ENCODE measurements around the gene PADI2.

The PADI2 gene

DNA sequence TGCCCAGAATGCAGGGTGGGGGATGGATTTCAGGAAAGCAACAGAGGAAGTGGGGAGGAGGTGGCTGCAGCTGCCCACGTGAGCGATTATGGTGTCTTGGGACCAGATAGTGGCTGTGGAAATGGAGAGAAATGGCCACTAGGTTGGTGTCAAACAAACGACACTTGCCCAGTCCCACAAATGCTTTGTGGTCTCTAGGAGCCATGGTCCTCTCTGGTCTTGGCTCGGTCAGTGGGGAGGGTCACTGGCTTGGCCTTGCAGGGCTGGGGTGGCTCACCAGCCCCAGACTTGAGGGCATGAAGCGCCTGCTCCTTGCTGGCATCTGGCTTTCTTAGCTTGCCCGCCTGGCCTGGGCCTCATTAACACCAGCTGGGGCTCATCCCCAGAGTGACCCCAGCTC lies 7.2 kb downstream of the PADI2 start:
- Histone ChIP-seq H3K27ac (ENCODE audit: low read depth, low read length) (no peak overlapping the region), H3K4me3 (ENCODE audit: low read length) (no peak overlapping the region), H3K27me3 (ENCODE audit: insufficient read depth, low read length) (peaks cover 7% of the 10 kb centered on the region), H3K9ac (ENCODE audit: low read depth, low read length) (no peak overlapping the region), H3K9me3 (ENCODE audit: insufficient read depth, low read depth, low read length) (no peaks in the 10 kb centered on the region), H3K36me3 (ENCODE audit: insufficient read depth, low read length) (no peaks in the 10 kb centered on the region), H3K4me1 (ENCODE audit: insufficient read depth, low read length) (no peaks in the 10 kb centered on the region)
- WGBS = 88% methylated on average over 6 of the region's 6 CpGs

DNA sequence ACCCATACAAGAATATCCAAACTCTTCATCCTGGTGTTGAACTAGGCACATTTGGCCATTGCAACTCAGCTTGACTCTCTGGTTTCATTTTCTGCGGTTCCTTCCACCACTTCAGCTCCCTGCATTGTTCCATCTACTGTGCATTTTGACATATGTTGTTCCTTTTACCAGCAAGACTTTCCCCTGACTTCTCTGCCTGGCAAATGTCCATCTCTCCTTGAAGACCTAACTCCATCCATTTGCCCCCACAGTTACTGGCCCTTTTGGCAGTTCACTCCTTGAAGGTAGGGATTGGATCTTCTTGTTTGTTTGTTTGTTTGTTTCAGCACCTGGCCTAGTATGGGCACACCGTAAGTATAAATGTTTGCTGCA lies 8.7 kb downstream of the PADI2 start:
- Histone ChIP-seq H3K9me3 (ENCODE audit: insufficient read depth, low read depth, low read length) (no peaks in the 10 kb centered on the region), H3K4me1 (ENCODE audit: insufficient read depth, low read length) (no peaks in the 10 kb centered on the region), H3K27me3 (ENCODE audit: insufficient read depth, low read length) (no peaks in the 10 kb centered on the region), H3K9ac (ENCODE audit: low read depth, low read length) (no peak overlapping the region), H3K27ac (ENCODE audit: low read depth, low read length) (no peak overlapping the region), H3K36me3 (ENCODE audit: insufficient read depth, low read length) (no peaks in the 10 kb centered on the region), H3K4me3 (ENCODE audit: low read length) (no peak overlapping the region)
- 81% methylated on average over 2 of the region's 2 CpGs for WGBS

DNA sequence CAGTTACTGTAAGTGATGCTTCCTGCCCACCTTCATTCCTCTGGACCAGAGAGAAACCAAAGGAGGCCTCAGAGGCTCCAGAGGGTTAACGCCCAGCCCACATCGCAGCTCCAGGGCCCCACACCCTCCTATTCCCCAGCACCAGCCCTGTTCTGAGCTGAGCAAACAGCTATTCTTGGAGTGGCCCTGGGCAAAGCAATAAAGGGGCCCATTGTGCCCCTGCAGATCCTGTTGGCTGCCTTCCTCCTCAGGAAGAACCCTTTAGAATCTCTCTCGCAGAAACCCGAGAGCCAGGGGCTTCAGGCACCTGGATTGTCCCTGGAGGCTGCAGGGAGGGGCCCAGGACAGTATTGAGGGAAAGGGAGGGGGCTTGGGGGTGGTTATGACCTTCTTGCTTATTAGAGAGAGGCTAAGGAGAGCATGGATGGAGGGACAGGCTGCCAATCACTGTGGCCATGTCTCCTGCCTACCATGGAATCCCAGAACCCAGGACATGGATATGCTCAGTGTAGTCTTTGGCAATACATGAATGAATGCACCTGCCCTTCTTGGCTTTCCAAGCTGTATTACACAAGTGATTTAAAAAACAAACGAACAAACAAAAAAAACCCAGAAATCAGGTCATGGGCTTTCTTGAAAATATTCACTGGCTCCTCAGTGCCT lies 9.2 kb downstream of the PADI2 start:
- no peaks in the 10 kb centered on the region for H3K4me1 ChIP-seq (ENCODE audit: insufficient read depth, low read length)
- no peak overlapping the region for H3K9ac ChIP-seq (ENCODE audit: low read depth, low read length)
- H3K4me3 ChIP-seq (ENCODE audit: low read length) = no peak overlapping the region
- no peaks in the 10 kb centered on the region for H3K27me3 ChIP-seq (ENCODE audit: insufficient read depth, low read length)
- no peaks in the 10 kb centered on the region for H3K36me3 ChIP-seq (ENCODE audit: insufficient read depth, low read length)
- H3K9me3 ChIP-seq (ENCODE audit: insufficient read depth, low read depth, low read length) = no peaks in the 10 kb centered on the region
- WGBS = 83% methylated on average over 5 of the region's 5 CpGs
- no peak overlapping the region for H3K27ac ChIP-seq (ENCODE audit: low read depth, low read length)

DNA sequence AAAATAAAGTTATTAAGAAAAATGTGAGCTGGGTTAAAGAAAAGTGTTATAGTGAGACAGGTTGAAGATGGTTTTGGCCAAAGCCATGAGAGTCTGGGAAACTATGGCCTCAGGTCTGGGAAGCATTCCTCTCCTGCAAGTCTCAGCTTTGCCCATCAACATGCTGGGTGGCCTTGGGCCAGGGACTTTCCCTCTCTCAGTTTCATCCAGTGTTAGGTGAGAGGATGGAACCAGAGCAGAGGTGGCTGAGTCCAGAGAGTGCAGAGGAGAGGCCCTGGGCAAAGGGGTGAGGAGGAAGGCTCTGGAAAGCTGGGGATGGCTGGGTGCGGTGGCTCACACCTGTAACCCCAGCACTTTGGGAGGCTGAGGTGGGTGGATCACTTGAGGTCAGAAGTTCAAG lies 10.5 kb downstream of the PADI2 start:
- Histone ChIP-seq H3K4me1 (ENCODE audit: insufficient read depth, low read length) (no peaks in the 10 kb centered on the region), H3K27ac (ENCODE audit: low read depth, low read length) (no peak overlapping the region), H3K9ac (ENCODE audit: low read depth, low read length) (no peak overlapping the region), H3K27me3 (ENCODE audit: insufficient read depth, low read length) (no peaks in the 10 kb centered on the region), H3K36me3 (ENCODE audit: insufficient read depth, low read length) (no peaks in the 10 kb centered on the region), H3K9me3 (ENCODE audit: insufficient read depth, low read depth, low read length) (no peaks in the 10 kb centered on the region), H3K4me3 (ENCODE audit: low read length) (no peak overlapping the region)
- 100% methylated on average over 1 of the region's 1 CpG for WGBS

DNA sequence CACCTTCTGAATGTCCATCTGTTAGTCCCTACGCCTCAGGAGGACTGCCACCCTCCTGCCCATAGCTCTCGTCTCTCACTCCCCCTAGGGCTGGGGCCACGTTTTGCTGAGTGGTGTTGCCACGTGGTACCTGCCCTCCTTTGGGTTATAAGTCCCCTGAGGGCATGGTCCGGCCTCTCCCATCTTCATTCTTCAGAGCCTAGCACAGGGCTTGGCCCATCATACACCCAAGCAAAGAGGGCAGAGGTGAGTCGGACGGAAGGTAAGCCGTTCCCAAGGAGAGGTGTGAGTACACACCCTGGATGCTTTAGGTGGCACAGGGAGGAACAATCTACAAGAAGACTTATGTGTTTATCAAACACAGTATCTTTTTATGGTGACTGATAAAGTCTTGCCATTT lies 10.9 kb downstream of the PADI2 start:
- Histone ChIP-seq H3K9ac (ENCODE audit: low read depth, low read length) (no peak overlapping the region), H3K4me3 (ENCODE audit: low read length) (no peak overlapping the region), H3K27me3 (ENCODE audit: insufficient read depth, low read length) (no peaks in the 10 kb centered on the region), H3K4me1 (ENCODE audit: insufficient read depth, low read length) (no peaks in the 10 kb centered on the region), H3K36me3 (ENCODE audit: insufficient read depth, low read length) (no peaks in the 10 kb centered on the region), H3K9me3 (ENCODE audit: insufficient read depth, low read depth, low read length) (no peaks in the 10 kb centered on the region), H3K27ac (ENCODE audit: low read depth, low read length) (no peak overlapping the region)
- 80% methylated on average over 8 of the region's 8 CpGs for WGBS

DNA sequence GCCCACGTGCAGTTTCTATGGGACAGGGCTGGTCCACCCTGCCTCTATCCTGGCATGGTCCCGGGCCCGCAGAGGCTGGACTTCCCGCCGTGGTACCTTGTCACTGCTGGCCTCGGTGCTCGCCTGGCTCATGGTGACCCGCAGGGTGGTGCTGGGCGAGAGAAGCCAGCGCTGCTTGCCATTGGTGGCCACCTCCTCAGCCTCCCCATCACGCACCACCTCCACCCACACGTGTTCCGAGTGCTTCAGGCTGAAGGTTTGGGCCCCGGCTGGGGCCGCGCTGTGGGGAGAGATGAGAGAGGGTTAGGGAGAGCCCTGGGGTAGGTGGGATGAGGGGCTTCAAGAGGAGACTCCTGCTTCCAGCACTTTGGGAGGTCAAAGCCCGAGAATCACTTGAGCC lies 14.5 kb downstream of the PADI2 start:
- H3K9me3 ChIP-seq (ENCODE audit: insufficient read depth, low read depth, low read length) = no peaks in the 10 kb centered on the region
- no peak overlapping the region for H3K4me3 ChIP-seq (ENCODE audit: low read length)
- H3K27me3 ChIP-seq (ENCODE audit: insufficient read depth, low read length) = no peaks in the 10 kb centered on the region
- no peaks in the 10 kb centered on the region for H3K36me3 ChIP-seq (ENCODE audit: insufficient read depth, low read length)
- H3K9ac ChIP-seq (ENCODE audit: low read depth, low read length) = no peak overlapping the region
- no peaks in the 10 kb centered on the region for H3K4me1 ChIP-seq (ENCODE audit: insufficient read depth, low read length)
- H3K27ac ChIP-seq (ENCODE audit: low read depth, low read length) = no peak overlapping the region
- 93% methylated on average over 17 of the region's 17 CpGs for WGBS

DNA sequence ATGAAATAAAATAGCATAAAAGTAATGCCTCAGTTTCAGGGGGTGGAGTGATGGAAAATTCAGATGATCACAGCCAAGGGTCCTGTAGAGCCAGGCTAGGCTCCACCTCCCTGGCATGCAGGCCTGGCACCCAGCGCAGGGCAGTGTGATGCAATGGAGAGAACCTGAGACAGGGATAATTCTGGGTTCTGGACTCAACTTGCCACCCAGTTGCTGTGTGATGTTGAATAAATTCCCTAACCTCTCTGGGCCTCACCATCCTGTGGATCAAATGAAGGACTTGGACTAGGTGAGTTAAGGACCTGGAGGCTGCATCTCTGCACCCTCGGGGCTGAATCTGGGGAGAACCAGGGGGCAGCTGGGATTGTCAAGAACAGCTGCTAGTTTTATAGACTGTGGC lies 17.0 kb downstream of the PADI2 start:
- Histone ChIP-seq H3K4me3 (ENCODE audit: low read length) (no peak overlapping the region), H3K27me3 (ENCODE audit: insufficient read depth, low read length) (no peaks in the 10 kb centered on the region), H3K27ac (ENCODE audit: low read depth, low read length) (no peak overlapping the region), H3K9ac (ENCODE audit: low read depth, low read length) (no peak overlapping the region), H3K9me3 (ENCODE audit: insufficient read depth, low read depth, low read length) (no peaks in the 10 kb centered on the region), H3K36me3 (ENCODE audit: insufficient read depth, low read length) (no peaks in the 10 kb centered on the region), H3K4me1 (ENCODE audit: insufficient read depth, low read length) (0 out of 2 replicates have a peak, but pooled peaks cover 7% of the 10 kb centered on the region)
- WGBS = 82% methylated on average over 2 of the region's 2 CpGs

DNA sequence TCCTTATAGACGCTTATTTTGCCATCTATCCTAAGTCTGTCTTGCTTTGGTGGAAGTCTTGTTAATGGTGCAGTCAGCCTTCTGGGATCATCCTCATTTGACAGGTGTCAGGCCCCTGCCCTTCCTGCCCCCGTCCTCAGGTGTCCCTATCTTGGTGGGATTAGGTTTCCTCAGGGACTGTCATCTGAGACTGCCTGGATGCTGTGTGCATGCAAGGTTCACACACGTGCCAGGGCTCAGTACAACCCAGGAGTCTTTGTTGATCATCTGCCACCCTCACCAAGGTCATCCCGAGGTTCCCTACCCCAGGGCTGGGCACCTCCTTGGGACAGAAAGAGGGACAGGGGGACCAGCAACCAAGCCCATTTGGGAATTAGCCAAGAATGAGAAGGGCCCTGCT lies 18.0 kb downstream of the PADI2 start:
- no peaks in the 10 kb centered on the region for H3K9me3 ChIP-seq (ENCODE audit: insufficient read depth, low read depth, low read length)
- H3K9ac ChIP-seq (ENCODE audit: low read depth, low read length) = no peak overlapping the region
- 0 out of 2 replicates have a peak, but pooled peaks cover 7% of the 10 kb centered on the region for H3K4me1 ChIP-seq (ENCODE audit: insufficient read depth, low read length)
- no peaks in the 10 kb centered on the region for H3K27me3 ChIP-seq (ENCODE audit: insufficient read depth, low read length)
- H3K36me3 ChIP-seq (ENCODE audit: insufficient read depth, low read length) = no peaks in the 10 kb centered on the region
- H3K27ac ChIP-seq (ENCODE audit: low read depth, low read length) = no peak overlapping the region
- H3K4me3 ChIP-seq (ENCODE audit: low read length) = no peak overlapping the region
- 81% methylated on average over 4 of the region's 4 CpGs for WGBS

DNA sequence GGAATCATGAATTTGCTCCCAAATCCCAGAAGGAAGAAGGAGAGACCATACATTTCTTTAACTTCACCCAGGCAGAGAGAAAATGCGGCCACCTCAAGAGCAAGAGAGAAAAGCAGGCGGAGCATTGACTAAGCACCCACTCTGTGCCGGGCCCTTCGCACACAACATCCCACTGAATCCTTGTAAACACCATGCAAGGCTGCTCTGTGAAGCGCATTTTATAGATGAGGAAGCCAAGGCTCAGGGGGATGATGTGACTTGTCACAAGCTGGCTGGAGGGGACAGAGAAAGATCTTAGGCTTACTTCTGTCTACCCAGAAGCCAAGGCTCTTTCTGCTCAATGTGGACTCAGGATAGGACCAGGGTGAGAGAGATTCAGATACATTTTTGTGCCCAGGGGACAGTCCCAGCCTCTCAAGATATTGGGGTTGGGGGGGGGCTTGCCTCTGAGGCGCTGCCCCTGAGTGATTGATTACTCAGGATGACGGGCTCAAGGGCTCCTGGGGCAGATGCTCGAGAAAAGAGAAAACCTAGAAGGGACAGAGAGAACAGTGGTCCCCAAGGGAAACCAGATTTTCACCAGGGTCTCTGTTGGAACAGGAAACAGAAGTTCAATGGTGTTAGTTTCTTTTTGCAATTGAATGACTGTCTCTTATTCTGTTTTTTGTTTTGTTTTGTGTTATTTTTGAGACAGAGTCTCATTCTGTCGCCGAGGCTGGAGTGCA lies 19.5 kb downstream of the PADI2 start:
- Histone ChIP-seq H3K27me3 (ENCODE audit: insufficient read depth, low read length) (no peaks in the 10 kb centered on the region), H3K9me3 (ENCODE audit: insufficient read depth, low read depth, low read length) (no peaks in the 10 kb centered on the region), H3K36me3 (ENCODE audit: insufficient read depth, low read length) (no peaks in the 10 kb centered on the region), H3K27ac (ENCODE audit: low read depth, low read length) (no peak overlapping the region), H3K9ac (ENCODE audit: low read depth, low read length) (no peak overlapping the region), H3K4me1 (ENCODE audit: insufficient read depth, low read length) (0 out of 2 replicates have a peak, but pooled peaks cover 7% of the 10 kb centered on the region), H3K4me3 (ENCODE audit: low read length) (no peak overlapping the region)
- WGBS = 78% methylated on average over 10 of the region's 10 CpGs

DNA sequence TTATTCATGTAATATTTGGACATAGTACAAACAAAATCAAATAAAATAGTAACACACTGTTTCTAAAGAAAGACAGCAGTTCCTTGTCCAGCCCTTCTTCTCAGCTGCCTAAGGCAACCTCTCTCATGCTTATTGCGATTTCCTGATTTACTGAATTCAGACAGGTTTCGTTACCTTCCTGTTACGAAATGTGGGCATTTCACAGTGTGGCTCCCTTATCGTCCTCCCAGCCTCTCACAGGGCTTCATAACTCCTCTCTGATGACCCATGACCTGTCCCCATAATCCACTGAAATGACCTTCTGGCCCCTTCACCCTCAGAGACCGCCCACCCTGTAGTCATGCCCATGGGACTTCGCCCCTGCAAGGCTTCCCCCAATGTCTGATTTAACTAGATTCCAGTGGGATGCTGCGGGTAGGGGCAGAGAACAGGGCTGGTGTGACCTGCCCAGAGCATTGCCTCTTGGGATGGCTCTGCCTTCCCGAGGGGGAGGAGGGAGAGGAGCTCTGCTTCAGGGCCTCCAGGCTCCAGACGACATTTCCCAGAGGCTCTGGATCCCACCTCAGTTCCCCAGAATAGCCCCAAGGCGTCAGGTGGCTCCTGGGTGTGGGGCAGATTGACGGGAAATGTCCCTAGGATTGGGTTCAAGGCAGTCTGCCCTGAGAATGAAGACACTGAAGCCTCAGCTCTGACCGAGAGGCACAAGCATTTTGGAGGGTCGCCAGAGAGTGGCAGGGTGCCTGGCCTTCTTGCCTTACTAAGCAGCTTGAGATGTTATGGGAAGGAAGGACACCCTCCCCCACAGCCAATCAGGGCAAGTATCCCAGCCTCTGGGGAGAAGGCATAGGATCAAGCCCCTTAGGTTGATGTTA lies 20.6 kb downstream of the PADI2 start:
- Histone ChIP-seq H3K9ac (ENCODE audit: low read depth, low read length) (no peak overlapping the region), H3K9me3 (ENCODE audit: insufficient read depth, low read depth, low read length) (no peaks in the 10 kb centered on the region), H3K4me3 (ENCODE audit: low read length) (no peak overlapping the region), H3K27ac (ENCODE audit: low read depth, low read length) (no peak overlapping the region), H3K27me3 (ENCODE audit: insufficient read depth, low read length) (no peaks in the 10 kb centered on the region), H3K4me1 (ENCODE audit: insufficient read depth, low read length) (0 out of 2 replicates have a peak, but pooled peaks cover 7% of the 10 kb centered on the region), H3K36me3 (ENCODE audit: insufficient read depth, low read length) (no peaks in the 10 kb centered on the region)
- 73% methylated on average over 13 of the region's 13 CpGs for WGBS

DNA sequence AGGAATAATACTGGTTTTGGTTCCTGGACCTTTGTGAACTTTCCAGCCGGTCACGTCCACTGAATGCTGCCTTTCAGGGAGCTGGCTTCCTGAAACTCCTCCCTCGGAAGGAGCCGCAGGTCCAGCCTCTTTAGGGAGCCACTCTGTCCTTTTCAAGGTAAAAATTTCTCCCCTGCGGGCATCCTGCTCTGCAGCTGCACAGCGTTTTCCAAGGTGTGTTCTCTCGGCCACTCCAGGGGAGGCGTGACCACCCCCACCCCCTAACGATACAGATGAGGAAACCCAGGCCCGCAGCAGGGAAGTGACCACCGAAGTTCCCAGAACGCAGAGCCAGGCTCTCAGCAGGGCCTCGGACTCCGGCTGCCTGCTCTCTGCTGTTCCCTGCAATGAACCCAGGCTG lies 21.5 kb downstream of the PADI2 start:
- Histone ChIP-seq H3K36me3 (ENCODE audit: insufficient read depth, low read length) (no peaks in the 10 kb centered on the region), H3K27ac (ENCODE audit: low read depth, low read length) (no peak overlapping the region), H3K9me3 (ENCODE audit: insufficient read depth, low read depth, low read length) (no peaks in the 10 kb centered on the region), H3K4me1 (ENCODE audit: insufficient read depth, low read length) (0 out of 2 replicates have a peak, but pooled peaks cover 7% of the 10 kb centered on the region), H3K4me3 (ENCODE audit: low read length) (no peak overlapping the region), H3K27me3 (ENCODE audit: insufficient read depth, low read length) (no peaks in the 10 kb centered on the region), H3K9ac (ENCODE audit: low read depth, low read length) (no peak overlapping the region)
- WGBS = 23% methylated on average over 14 of the region's 14 CpGs

Measured in HUES64 (cell line).